ENCODE measurements around the gene NTM.

DNA sequence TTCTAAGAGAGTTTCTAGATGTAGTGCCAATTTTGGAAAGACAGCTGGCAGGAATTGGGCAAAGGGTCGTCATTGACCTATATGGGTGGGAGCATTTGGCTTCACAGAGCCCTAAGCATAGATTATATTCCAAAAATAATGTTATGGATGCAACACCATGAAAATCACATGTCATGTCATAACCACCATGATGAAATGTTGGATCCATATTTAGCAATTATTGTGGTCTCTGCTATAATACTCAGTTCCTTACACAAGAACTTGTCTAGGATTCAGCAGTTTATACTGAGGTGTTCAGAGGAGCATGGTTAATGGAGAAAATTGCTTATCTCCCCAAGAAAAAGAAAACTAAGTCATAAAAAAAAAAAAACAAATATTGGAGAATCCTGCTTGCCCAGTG, 31.6 kb downstream of the NTM start:
- TF ChIP-seq, protein P1, sequence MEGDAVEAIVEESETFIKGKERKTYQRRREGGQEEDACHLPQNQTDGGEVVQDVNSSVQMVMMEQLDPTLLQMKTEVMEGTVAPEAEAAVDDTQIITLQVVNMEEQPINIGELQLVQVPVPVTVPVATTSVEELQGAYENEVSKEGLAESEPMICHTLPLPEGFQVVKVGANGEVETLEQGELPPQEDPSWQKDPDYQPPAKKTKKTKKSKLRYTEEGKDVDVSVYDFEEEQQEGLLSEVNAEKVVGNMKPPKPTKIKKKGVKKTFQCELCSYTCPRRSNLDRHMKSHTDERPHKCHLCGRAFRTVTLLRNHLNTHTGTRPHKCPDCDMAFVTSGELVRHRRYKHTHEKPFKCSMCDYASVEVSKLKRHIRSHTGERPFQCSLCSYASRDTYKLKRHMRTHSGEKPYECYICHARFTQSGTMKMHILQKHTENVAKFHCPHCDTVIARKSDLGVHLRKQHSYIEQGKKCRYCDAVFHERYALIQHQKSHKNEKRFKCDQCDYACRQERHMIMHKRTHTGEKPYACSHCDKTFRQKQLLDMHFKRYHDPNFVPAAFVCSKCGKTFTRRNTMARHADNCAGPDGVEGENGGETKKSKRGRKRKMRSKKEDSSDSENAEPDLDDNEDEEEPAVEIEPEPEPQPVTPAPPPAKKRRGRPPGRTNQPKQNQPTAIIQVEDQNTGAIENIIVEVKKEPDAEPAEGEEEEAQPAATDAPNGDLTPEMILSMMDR (IDR thresholded peaks at IDR 0.05; ENCODE audit: low read depth, low read length, poor library complexity, severe bottlenecking): no peak
- no peak for TF ChIP-seq EZH2phosphoT487 (IDR thresholded peaks at IDR 0.05; ENCODE audit: borderline replicate concordance, low read length)
